B cell (primary cell): ENCODE results near the gene RCVRN. TPM values are rescaled to one million over a fixed set of nuclear protein-coding genes. Genes with fewer than 3 reads are reported as not detected.

Experiments used
- ATAC-seq: fragments of 200-7000 bp; cut with Tn5 transposase; one replicate; pipeline ENCODE4 v1.10.0; 2021; ENCODE audit warnings: low read depth, mild to moderate bottlenecking, moderate number of reproducible peaks, moderate library complexity
- CTCF ChIA-PET: fragments of 350-600 bp; sonication (Branson Sonifier 250); formaldehyde crosslinking; loops from one replicate; lab custom pipeline; 2021; ENCODE audit warnings: antibody characterized with exemption, inconsistent platforms; lab: Charles Lee
- POLR2A ChIA-PET: fragments of 350-600 bp; sonication (Branson Sonifier 250); formaldehyde crosslinking; loops from one replicate; lab custom pipeline; 2021; ENCODE audit warnings: antibody characterized with exemption; lab: Charles Lee
- DNase-seq: peaks from one replicate; pipeline ENCODE4 v3.0.0; 2013
- H2AFZ ChIP-seq: 2 replicates; pipeline ENCODE4 v1.6.1; 2012; ENCODE audit warnings: mild to moderate bottlenecking, low read depth, low read length; ENCODE audit not compliant: insufficient read depth, poor library complexity, severe bottlenecking
- H3K27ac ChIP-seq, 2 donors: 1 replicate in 1 of 2; 2 replicates in 1 of 2; pipeline ENCODE4 v1.5.1; 2012 to 2013; ENCODE audit warnings: low read length in 2 of 2, mild to moderate bottlenecking in 2 of 2, moderate library complexity in 1 of 2
- H3K27me3 ChIP-seq, 4 experiments: fragments of 200-600 bp in 1 of 4; sonication (generic) in 1 of 4; replicated peaks in 1 of 4; 1 replicate in 2 of 4; 2 replicates in 2 of 4; pipeline versions ENCODE4 v1.6.1 to v1.7.0; 2013 to 2016; ENCODE audit warnings: low read length in 3 of 4, mild to moderate bottlenecking in 2 of 4, mixed read lengths in 1 of 4, moderate library complexity in 1 of 4; ENCODE audit not compliant: insufficient read depth in 4 of 4, control insufficient read depth in 3 of 4; ENCODE audit errors: control extremely low read depth in 1 of 4
- H3K36me3 ChIP-seq, 2 experiments: replicated peaks in 1 of 2; 1 replicate in 1 of 2; 2 replicates in 1 of 2; pipeline versions ENCODE4 v1.6.1 to v1.7.1; 2013; ENCODE audit warnings: low read length in 1 of 2; ENCODE audit not compliant: insufficient read depth in 2 of 2, control insufficient read depth in 1 of 2; ENCODE audit errors: control extremely low read depth in 1 of 2, extremely low read depth in 1 of 2
- H3K4me1 ChIP-seq, 2 donors: fragments of 200-600 bp in 1 of 2; sonication (generic) in 1 of 2; 1 replicate in 1 of 2; 2 replicates in 1 of 2; pipeline versions ENCODE4 v1.5.1 to v1.6.1; 2013 to 2017; ENCODE audit warnings: low read length in 2 of 2; ENCODE audit not compliant: control insufficient read depth in 2 of 2, insufficient read depth in 2 of 2
- H3K4me2 ChIP-seq: replicated peaks from 2 replicates; pipeline ENCODE3; 2012; ENCODE audit warnings: mild to moderate bottlenecking, low read depth, low read length; ENCODE audit not compliant: poor library complexity, severe bottlenecking
- H3K4me3 ChIP-seq, 5 experiments: fragments of 200-600 bp in 1 of 5; sonication (generic) in 1 of 5; 1 replicate in 3 of 5; 2 replicates in 2 of 5; pipeline versions ENCODE4 v1.5.1 to v1.7.0; 2011 to 2016; ENCODE audit warnings: low read length in 4 of 5, mild to moderate bottlenecking in 4 of 5, low read depth in 2 of 5, control low read depth in 1 of 5, moderate library complexity in 1 of 5; ENCODE audit not compliant: insufficient read depth in 1 of 5; ENCODE audit errors: control extremely low read depth in 1 of 5, extremely low read depth in 1 of 5
- H3K79me2 ChIP-seq: fragments of 200-600 bp; sonication (generic); one replicate; pipeline ENCODE4 v1.6.0; 2016; ENCODE audit warnings: low read length; ENCODE audit not compliant: control insufficient read depth, insufficient read depth
- H3K9ac ChIP-seq: fragments of 200-600 bp; sonication (generic); 2 replicates; pipeline ENCODE4 v1.6.1; 2017; ENCODE audit warnings: mild to moderate bottlenecking, low read length, moderate library complexity
- H3K9me3 ChIP-seq, 3 donors: one replicate each; pipeline versions ENCODE4 v1.6.1 to v1.7.1; 2013; ENCODE audit warnings: low read length in 2 of 3; ENCODE audit not compliant: control insufficient read depth in 2 of 3, insufficient read depth in 1 of 3; ENCODE audit errors: control extremely low read depth in 1 of 3
- H4K20me1 ChIP-seq: 2 replicates; pipeline ENCODE4 v1.6.0; 2012; ENCODE audit warnings: mild to moderate bottlenecking, low read length; ENCODE audit not compliant: insufficient read depth, control insufficient read depth, poor library complexity, severe bottlenecking
- H3K27ac Mint-ChIP-seq: one replicate; pipeline ENCODE4 v1.8.0; 2021; ENCODE audit warnings: mixed read lengths
- H3K27me3 Mint-ChIP-seq: one replicate; pipeline ENCODE4 v1.8.0; 2021; ENCODE audit warnings: mixed read lengths
- H3K4me1 Mint-ChIP-seq: one replicate; pipeline ENCODE4 v1.8.0; 2021; ENCODE audit warnings: mixed read lengths
- H3K4me3 Mint-ChIP-seq: one replicate; pipeline ENCODE4 v1.8.0; 2021; ENCODE audit warnings: mixed read lengths
- H3K9me3 Mint-ChIP-seq: one replicate; pipeline ENCODE4 v1.8.0; 2022; ENCODE audit warnings: mixed read lengths; ENCODE audit not compliant: insufficient read depth
- EZH2 ChIP-seq: IDR thresholded peaks from 2 replicates; pipeline ENCODE4 v1.6.1; 2012; ENCODE audit warnings: borderline replicate concordance, low read depth, mild to moderate bottlenecking, moderate library complexity, low read length; ENCODE audit not compliant: insufficient read depth, poor library complexity, severe bottlenecking
- WGBS: methylation state at CpG from one replicate; pipeline ENCODE4 v1.1.5; 2013; ENCODE audit warnings: missing lambda C conversion rate; ENCODE audit not compliant: insufficient coverage; 5-methylcytosine and 5-hydroxymethylcytosine counted together
- intact Hi-C: fragments of 100-400 bp; cut with micrococcal nuclease; formaldehyde crosslinking; loops from one replicate; pipeline ENCODE4 v1.10.0; 2022
- polyA plus RNA-seq: library from polyadenylated mRNA; depleted of rRNA; stranded (reverse); fragments of >200 nt; gene quantifications from 2 replicates; pipeline ENCODE4 v1.2.3, GENCODE V29; 2012
- total RNA-seq, 2 donors: library from RNA; stranded (reverse); fragments of 120-200 nt in 1 of 2; gene quantifications; 1 replicate in 1 of 2; 2 replicates in 1 of 2; pipeline versions ENCODE4 v1.2.3 to v1.2.4, GENCODE V29; 2013 to 2022
- TF ChIP-seq, protein P1 (sequence below): fragments of 200-600 bp; IDR thresholded peaks from one replicate; pipeline ENCODE4 v1.8.0; 2022; ENCODE audit warnings: antibody characterized with exemption, mild to moderate bottlenecking

RCVRN gene
- total and polyA plus RNA-seq, 2 donors (not counting 1 experiment from before 2014, with no cell fraction given) = 0.16 TPM; not detected in 1

GRCh38 chr17:9890124-9890523, 14.9 kb downstream of the RCVRN start:
- Histone ChIP-seq H3K4me1 (no peaks in the 10 kb centered on the region), H4K20me1 (no peaks in the 10 kb centered on the region), H3K27ac (no peak overlapping the region), H2AFZ (no peak overlapping the region), H3K27me3 (peaks cover 0 to 2% (median 0%) of the 10 kb centered on the region in 4 experiments), H3K36me3 (no peaks in the 10 kb centered on the region), H3K4me2 (no peak overlapping the region), H3K79me2 (no peaks in the 10 kb centered on the region), H3K4me3 (no peak overlapping the region), H3K9ac (no peak overlapping the region), H3K9me3 (peaks cover 0 to 1% (median 0%) of the 10 kb centered on the region in 3 donors)
- no peak for DNase-seq
- CTCF ChIA-PET = interaction anchor here (1.0 kb wide), 1 partner anchor 728 kb away, joined by 3 read pairs; no protein-coding TSS in a partner anchor
- POLR2A ChIA-PET = no interaction called here
- no peak overlapping the region for H3K27ac Mint-ChIP-seq
- WGBS = 29% methylated on average over 2 of the region's 2 CpGs
- TF ChIP-seq EZH2 = no peak
- TF ChIP-seq, protein P1, sequence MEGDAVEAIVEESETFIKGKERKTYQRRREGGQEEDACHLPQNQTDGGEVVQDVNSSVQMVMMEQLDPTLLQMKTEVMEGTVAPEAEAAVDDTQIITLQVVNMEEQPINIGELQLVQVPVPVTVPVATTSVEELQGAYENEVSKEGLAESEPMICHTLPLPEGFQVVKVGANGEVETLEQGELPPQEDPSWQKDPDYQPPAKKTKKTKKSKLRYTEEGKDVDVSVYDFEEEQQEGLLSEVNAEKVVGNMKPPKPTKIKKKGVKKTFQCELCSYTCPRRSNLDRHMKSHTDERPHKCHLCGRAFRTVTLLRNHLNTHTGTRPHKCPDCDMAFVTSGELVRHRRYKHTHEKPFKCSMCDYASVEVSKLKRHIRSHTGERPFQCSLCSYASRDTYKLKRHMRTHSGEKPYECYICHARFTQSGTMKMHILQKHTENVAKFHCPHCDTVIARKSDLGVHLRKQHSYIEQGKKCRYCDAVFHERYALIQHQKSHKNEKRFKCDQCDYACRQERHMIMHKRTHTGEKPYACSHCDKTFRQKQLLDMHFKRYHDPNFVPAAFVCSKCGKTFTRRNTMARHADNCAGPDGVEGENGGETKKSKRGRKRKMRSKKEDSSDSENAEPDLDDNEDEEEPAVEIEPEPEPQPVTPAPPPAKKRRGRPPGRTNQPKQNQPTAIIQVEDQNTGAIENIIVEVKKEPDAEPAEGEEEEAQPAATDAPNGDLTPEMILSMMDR = peak; percentile 11
- no peak overlapping the region for H3K4me3 Mint-ChIP-seq
- peaks cover 8% of the 10 kb centered on the region for H3K27me3 Mint-ChIP-seq
- H3K4me1 Mint-ChIP-seq = no peaks in the 10 kb centered on the region
- intact Hi-C loops = no loop called here
- ATAC-seq = no peak
- H3K9me3 Mint-ChIP-seq = no peaks in the 10 kb centered on the region

GRCh38 chr17:9887508-9887907, 17.6 kb downstream of the RCVRN start:
- DNase-seq = no peak

More at GRCh38 chr17:9887508-9887907, 17.6 kb downstream of the RCVRN start:
- Histone ChIP-seq H3K4me3 (no peak overlapping the region), H3K4me2 (no peak overlapping the region), H3K9ac (no peak overlapping the region), H2AFZ (no peak overlapping the region), H3K27ac (no peak overlapping the region), H3K9me3 (peaks cover 1 to 10% (median 3%) of the 10 kb centered on the region in 3 donors), H4K20me1 (no peaks in the 10 kb centered on the region), H3K4me1 (no peaks in the 10 kb centered on the region), H3K36me3 (no peaks in the 10 kb centered on the region), H3K79me2 (no peaks in the 10 kb centered on the region), H3K27me3 (peaks cover 0 to 2% (median 0%) of the 10 kb centered on the region in 4 experiments)
- intact Hi-C loops = no loop called here
- ATAC-seq = no peak
- H3K4me3 Mint-ChIP-seq = no peak overlapping the region
- TF ChIP-seq, protein P1 = no peak
- POLR2A ChIA-PET = no interaction called here
- peaks cover 4% of the 10 kb centered on the region for H3K27me3 Mint-ChIP-seq
- 79% methylated on average over 7 of the region's 8 CpGs for WGBS
- H3K27ac Mint-ChIP-seq = no peak overlapping the region
- CTCF ChIA-PET = no interaction called here
- H3K4me1 Mint-ChIP-seq = no peaks in the 10 kb centered on the region
- H3K9me3 Mint-ChIP-seq = peaks cover 2% of the 10 kb centered on the region
